HS-5 (cell line): Measurements from ENCODE around the gene DUSP7.

ENCODE experiments used
- DNase-seq: peaks from one replicate; pipeline ENCODE4 v3.0.0-alpha.2; 2012; ENCODE audit warnings: low read depth

The DUSP7 gene

GRCh38 chr3:52028572-52028971, 27.8 kb downstream of the DUSP7 start:
- peak; percentile 5 for DNase-seq

GRCh38 chr3:52026041-52026440, 30.3 kb downstream of the DUSP7 start:
- no peak for DNase-seq

GRCh38 chr3:52025453-52025852, 30.9 kb downstream of the DUSP7 start:
- no peak for DNase-seq

- DNase-seq = no peak
Observed at GRCh38 chr3:52024765-52025452, 31.5 kb downstream of the DUSP7 start.

GRCh38 chr3:52023860-52024764, 32.3 kb downstream of the DUSP7 start:
- DNase-seq = no peak

GRCh38 chr3:52023101-52023770, 33.1 kb downstream of the DUSP7 start:
- DNase-seq = no peak

GRCh38 chr3:52022323-52023100, 33.9 kb downstream of the DUSP7 start:
- DNase-seq = no peak

GRCh38 chr3:52021489-52022268, 34.7 kb downstream of the DUSP7 start:
- no peak for DNase-seq

GRCh38 chr3:52020796-52021195, 35.6 kb downstream of the DUSP7 start:
- no peak for DNase-seq

- no peak for DNase-seq
Observed at GRCh38 chr3:52019352-52020080, 36.9 kb downstream of the DUSP7 start.

- no peak for DNase-seq
Observed at GRCh38 chr3:52018319-52019000, 37.9 kb downstream of the DUSP7 start.

- no peak for DNase-seq
Observed at GRCh38 chr3:52017586-52017985, 38.8 kb downstream of the DUSP7 start.

- no peak for DNase-seq
Observed at GRCh38 chr3:52015438-52016228, 40.7 kb downstream of the DUSP7 start.

- no peak for DNase-seq
Observed at GRCh38 chr3:52014613-52015012, 41.8 kb downstream of the DUSP7 start.

GRCh38 chr3:52013802-52014598, 42.4 kb downstream of the DUSP7 start:
- no peak for DNase-seq

- DNase-seq = no peak
Observed at GRCh38 chr3:52012699-52013098, 43.7 kb downstream of the DUSP7 start.

GRCh38 chr3:52010431-52010830, 45.9 kb downstream of the DUSP7 start:
- no peak for DNase-seq

GRCh38 chr3:52007291-52007690, 49.1 kb downstream of the DUSP7 start:
- DNase-seq = no peak
